DMS53 treated with DMSO at 0.1 percent for 48 hours (cell line): Measurements from ENCODE around the gene EBP.

Source experiments
- DNase-seq: peaks from one replicate; lab custom pipeline; 2025; ENCODE audit not compliant: unreplicated experiment; lab: John Stamatoyannopoulos, UW

The EBP gene

GRCh38 chrX:48574270-48575266, 53.0 kb downstream of the EBP start, which contains the start of gene RBM3:
Gene RBM3, plus strand, starts transcription at chrX:48574484. Its CDS starts 697 bp downstream, at chrX:48575181.
- peak; percentile 87 for DNase-seq

DNA sequence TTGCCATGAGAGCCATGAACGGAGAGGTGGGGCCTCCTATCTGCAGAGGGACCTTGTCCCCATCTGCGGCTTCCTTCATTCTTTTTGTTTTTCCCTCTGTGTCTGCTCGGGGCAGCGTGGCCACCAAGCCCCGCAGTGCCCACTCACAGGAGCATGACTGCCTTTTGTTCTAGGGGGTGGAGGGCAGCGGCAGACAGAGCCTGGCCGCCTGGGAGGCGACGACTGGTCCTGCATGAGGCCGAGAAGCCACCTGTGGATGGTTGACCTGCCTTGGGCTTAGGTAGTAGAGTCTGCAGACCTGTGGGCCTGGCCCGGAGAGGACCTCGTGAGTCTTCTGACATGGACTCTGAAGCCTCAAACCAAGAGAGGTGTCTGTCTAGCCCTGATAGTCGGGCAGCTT, 54.0 kb downstream of the EBP start:
- no peak for DNase-seq

GRCh38 chrX:48576108-48576507, 54.5 kb downstream of the EBP start:
- no peak for DNase-seq
